HepG2 (cell line): ENCODE measurements around the gene PPARA. TPM values are rescaled to one million over a fixed set of nuclear protein-coding genes. Genes with fewer than 3 reads are reported as not detected.

Source experiments
- ATAC-seq: fragments of 200-7000 bp; cut with Tn5 transposase; 3 replicates; pipeline ENCODE4 v1.9.1; 2020; ENCODE audit warnings: mild to moderate bottlenecking, moderate library complexity
- BruUV-seq: library from RNA; stranded (reverse); fragments of 400-500 nt; replicated peaks from 2 replicates; lab custom pipeline; 2021; lab: Mats Ljungman, UMichigan
- CTCF ChIA-PET: fragments of 300-600 bp; formaldehyde crosslinking; extraction: SDS; loops from one replicate; lab custom pipeline; 2021; ENCODE audit warnings: low total read pairs, inconsistent platforms, low intra/inter-chr PET ratio; lab: Yijun Ruan, JAX
- POLR2A ChIA-PET: fragments of 350-600 bp; sonication (Branson Sonifier 250); formaldehyde crosslinking; loops from one replicate; lab custom pipeline; 2020; ENCODE audit warnings: antibody characterized with exemption, inconsistent platforms; lab: Yijun Ruan, JAX
- DNase-seq: peaks from one replicate; pipeline ENCODE4 v3.0.0-alpha.2; 2015; ENCODE audit warnings: low spot score
- FAIRE-seq: peaks from 3 replicates; lab custom pipeline; 2011; peaks lifted over from hg19 to GRCh38; lab: Jason Lieb, UNC
- H2AFZ ChIP-seq: one replicate; pipeline ENCODE4 v1.6.1; 2011; ENCODE audit warnings: low read length, inconsistent platforms
- H3K27ac ChIP-seq: fragments of 300-600 bp; 3 replicates; pipeline ENCODE4 v1.8.0; 2011; ENCODE audit warnings: mixed run types, mild to moderate bottlenecking, mixed read lengths, low read length, inconsistent platforms; ENCODE audit not compliant: insufficient read depth; ENCODE audit errors: extremely low read length
- H3K27me3 ChIP-seq, 2 experiments: fragments of 200-600 bp in 1 of 2; 2 replicates in 1 of 2; 3 replicates in 1 of 2; pipeline versions ENCODE4 v1.6.0 to v1.8.0; 2011; ENCODE audit warnings: low read length in 2 of 2, mild to moderate bottlenecking in 2 of 2, moderate library complexity in 2 of 2, inconsistent platforms in 1 of 2; ENCODE audit not compliant: insufficient read depth in 2 of 2, control insufficient read depth in 1 of 2
- H3K36me3 ChIP-seq, 2 experiments: fragments of 200-600 bp in 1 of 2; replicated peaks in 1 of 2; 2 replicates in 1 of 2; 3 replicates in 1 of 2; pipeline versions ENCODE4 v1.5.1 to v1.8.0; 2011; ENCODE audit warnings: low read length in 2 of 2, inconsistent platforms in 1 of 2; ENCODE audit not compliant: insufficient read depth in 2 of 2, control insufficient read depth in 1 of 2
- H3K4me1 ChIP-seq: 2 replicates; pipeline ENCODE4 v1.5.1; 2012; ENCODE audit warnings: low read length, inconsistent platforms; ENCODE audit not compliant: insufficient read depth
- H3K4me2 ChIP-seq: 2 replicates; pipeline ENCODE4 v1.6.0; 2011; ENCODE audit warnings: low read depth, low read length, inconsistent platforms
- H3K4me3 ChIP-seq, 3 experiments: fragments of 200-600 bp in 1 of 3; sonication (generic), shearing (Covaris generic) in 1 of 3; replicated peaks in 1 of 3; 2 replicates each; pipeline ENCODE4 v1.5.1; 2011 to 2016; ENCODE audit warnings: low read length in 3 of 3, inconsistent platforms in 2 of 3, low read depth in 2 of 3, mild to moderate bottlenecking in 2 of 3, control low read depth in 1 of 3, mixed read lengths in 1 of 3; ENCODE audit not compliant: insufficient read depth in 1 of 3
- H3K79me2 ChIP-seq: one replicate; pipeline ENCODE4 v1.6.1; 2011; ENCODE audit warnings: low read length, inconsistent platforms; ENCODE audit not compliant: insufficient read depth
- H3K9ac ChIP-seq: 2 replicates; pipeline ENCODE4 v1.6.0; 2011; ENCODE audit warnings: mild to moderate bottlenecking, low read depth, low read length, inconsistent platforms; ENCODE audit not compliant: insufficient read depth
- H3K9me3 ChIP-seq: 2 replicates; pipeline ENCODE4 v1.5.1; 2012; ENCODE audit warnings: mild to moderate bottlenecking, low read length
- H4K20me1 ChIP-seq: 2 replicates; pipeline ENCODE4 v1.6.0; 2011; ENCODE audit warnings: inconsistent platforms, mild to moderate bottlenecking, low read length, moderate library complexity; ENCODE audit not compliant: insufficient read depth
- AGO2 ChIP-seq: fragments of 200-400 bp; formaldehyde crosslinking; optimal IDR thresholded peaks from 2 replicates; pipeline ENCODE3; 2017; ENCODE audit warnings: mild to moderate bottlenecking, low read depth, low read length, moderate library complexity
- DRAP1 ChIP-seq: IDR thresholded peaks from 2 replicates; pipeline ENCODE4 v1.6.1; 2016; ENCODE audit warnings: missing genetic modification reagents, missing compliant biosample characterization
- HNF1B ChIP-seq: sonication (generic); formaldehyde crosslinking; IDR thresholded peaks from 2 replicates; pipeline ENCODE4 v1.5.1; 2020; ENCODE audit warnings: mild to moderate bottlenecking, moderate library complexity, missing genetic modification reagents
- MAFF ChIP-seq: IDR thresholded peaks from 2 replicates; pipeline ENCODE4 v1.6.1; 2011; ENCODE audit warnings: low read depth, low read length, improper control_type of control experiment
- ZSCAN20 ChIP-seq: sonication (generic); formaldehyde crosslinking; IDR thresholded peaks from 2 replicates; pipeline ENCODE4 v1.4.0; 2020; ENCODE audit warnings: missing genetic modification reagents, mild to moderate bottlenecking, borderline replicate concordance
- WGBS: methylation state at CpG from one replicate; pipeline ENCODE4 v1.1.6; 2017; ENCODE audit warnings: low lambda C conversion rate; 5-methylcytosine and 5-hydroxymethylcytosine counted together
- in situ Hi-C: cut with HindIII; loops from 2 replicates; pipeline ENCODE4 v1.10.0; 2017; ENCODE audit warnings: low pct_unique_long_range_greater_than_20kb; ENCODE audit not compliant: extremely low pct_ligation_motif_present
- intact Hi-C: fragments of 100-400 bp; cut with micrococcal nuclease; formaldehyde crosslinking; loops from one replicate; pipeline ENCODE4 v1.10.0; 2022; ENCODE audit not compliant: unreplicated experiment
- polyA plus RNA-seq, 8 experiments: library from polyadenylated mRNA; depleted of rRNA in 3 of 8; stranded (reverse) in 7 of 8; unstranded in 1 of 8; fragments of >200 nt; fragmentation: Illumina TruSeq in 4 of 8; extraction: Trizol in 4 of 8; gene quantifications; 2 replicates each; pipeline versions ENCODE4 v1.2.1 to v1.2.3, GENCODE V29; 2011 to 2016; ENCODE audit warnings: low read depth in 4 of 8, missing spikeins in 1 of 8, mixed read lengths in 1 of 8; ENCODE audit not compliant: insufficient read depth in 1 of 8
- total RNA-seq, 5 experiments: library from RNA; depleted of rRNA; stranded (reverse); fragments of >200 nt; fragmentation: Illumina TruSeq; extraction: Trizol; gene quantifications; 2 replicates each; pipeline ENCODE4 v1.2.3, GENCODE V29; 2016; ENCODE audit warnings: low read depth in 1 of 5
- TF ChIP-seq, protein P1 (sequence below): sonication (generic); formaldehyde crosslinking; IDR thresholded peaks from 2 replicates; pipeline ENCODE4 v1.5.1; 2020; ENCODE audit warnings: mild to moderate bottlenecking, missing genetic modification reagents, moderate library complexity

PPARA gene
- total and polyA plus RNA-seq, 2 of the 13 experiments (the other 11 are each of a cell fraction or from before 2014, with no cell fraction given): 18.2 to 24.7 TPM

- no peak for ATAC-seq
- no peak for DNase-seq
- no peak overlapping the region for H3K9ac ChIP-seq
- H3K36me3 ChIP-seq: 0 out of 5 replicates have a peak, but pooled peaks cover 0 to 5% of the 10 kb centered on the region in 2 experiments
- H3K4me3 ChIP-seq: no peak overlapping the region
- peaks cover 62% of the 10 kb centered on the region for H3K4me1 ChIP-seq
- no peak overlapping the region for H3K27ac ChIP-seq
- H3K79me2 ChIP-seq: peaks cover 4% of the 10 kb centered on the region
- ChIA-PET POLR2A (interaction anchor here (1.2 to 1.9 kb wide), 2 partner anchors 8 to 151 kb away, joined by 4 to 8 read pairs; no protein-coding TSS in a partner anchor), CTCF (no interaction called here)
- no peaks in the 10 kb centered on the region for H3K27me3 ChIP-seq
- TF ChIP-seq MAFF: no peak
- TF ChIP-seq, protein P1, sequence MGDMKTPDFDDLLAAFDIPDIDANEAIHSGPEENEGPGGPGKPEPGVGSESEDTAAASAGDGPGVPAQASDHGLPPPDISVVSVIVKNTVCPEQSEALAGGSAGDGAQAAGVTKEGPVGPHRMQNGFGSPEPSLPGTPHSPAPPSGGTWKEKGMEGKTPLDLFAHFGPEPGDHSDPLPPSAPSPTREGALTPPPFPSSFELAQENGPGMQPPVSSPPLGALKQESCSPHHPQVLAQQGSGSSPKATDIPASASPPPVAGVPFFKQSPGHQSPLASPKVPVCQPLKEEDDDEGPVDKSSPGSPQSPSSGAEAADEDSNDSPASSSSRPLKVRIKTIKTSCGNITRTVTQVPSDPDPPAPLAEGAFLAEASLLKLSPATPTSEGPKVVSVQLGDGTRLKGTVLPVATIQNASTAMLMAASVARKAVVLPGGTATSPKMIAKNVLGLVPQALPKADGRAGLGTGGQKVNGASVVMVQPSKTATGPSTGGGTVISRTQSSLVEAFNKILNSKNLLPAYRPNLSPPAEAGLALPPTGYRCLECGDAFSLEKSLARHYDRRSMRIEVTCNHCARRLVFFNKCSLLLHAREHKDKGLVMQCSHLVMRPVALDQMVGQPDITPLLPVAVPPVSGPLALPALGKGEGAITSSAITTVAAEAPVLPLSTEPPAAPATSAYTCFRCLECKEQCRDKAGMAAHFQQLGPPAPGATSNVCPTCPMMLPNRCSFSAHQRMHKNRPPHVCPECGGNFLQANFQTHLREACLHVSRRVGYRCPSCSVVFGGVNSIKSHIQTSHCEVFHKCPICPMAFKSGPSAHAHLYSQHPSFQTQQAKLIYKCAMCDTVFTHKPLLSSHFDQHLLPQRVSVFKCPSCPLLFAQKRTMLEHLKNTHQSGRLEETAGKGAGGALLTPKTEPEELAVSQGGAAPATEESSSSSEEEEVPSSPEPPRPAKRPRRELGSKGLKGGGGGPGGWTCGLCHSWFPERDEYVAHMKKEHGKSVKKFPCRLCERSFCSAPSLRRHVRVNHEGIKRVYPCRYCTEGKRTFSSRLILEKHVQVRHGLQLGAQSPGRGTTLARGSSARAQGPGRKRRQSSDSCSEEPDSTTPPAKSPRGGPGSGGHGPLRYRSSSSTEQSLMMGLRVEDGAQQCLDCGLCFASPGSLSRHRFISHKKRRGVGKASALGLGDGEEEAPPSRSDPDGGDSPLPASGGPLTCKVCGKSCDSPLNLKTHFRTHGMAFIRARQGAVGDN (CRISPR knock-in tag): peak; percentile 12; the same call in 1 of the 2 replicates
- no peak for TF ChIP-seq ZSCAN20 (CRISPR knock-in tag)
- TF ChIP-seq AGO2: peak; percentile 27
- no peak for TF ChIP-seq DRAP1 (CRISPR knock-in tag)
- no peak for TF ChIP-seq HNF1B
- intact Hi-C loops: no loop called here
- no peak overlapping the region for H2AFZ ChIP-seq
- no peaks in the 10 kb centered on the region for H3K9me3 ChIP-seq
- no peak overlapping the region for H3K4me2 ChIP-seq
- in situ Hi-C loops: no loop called here
- 100% methylated on average over 7 of the region's 11 CpGs for WGBS
- no TSS peak for BruUV-seq
- no peaks in the 10 kb centered on the region for H4K20me1 ChIP-seq
- no peak for FAIRE-seq
These were observed 13.2 kb downstream of the PPARA start for GRCh38 chr22:46163557-46163888.
